Measurements from ENCODE around the gene PAPPA2. TPM values are rescaled to one million over a fixed set of nuclear protein-coding genes. Genes with fewer than 3 reads are reported as not detected.

PAPPA2 gene
- total and polyA plus RNA-seq, 2 of the 8 experiments (the other 6 are each of a cell fraction or from before 2014, with no cell fraction given): 0.08 to 0.88 TPM

GRCh38 chr1:176558561-176558960 is 95.6 kb downstream of the PAPPA2 start (continued):
- no peak for TF ChIP-seq CHD7 (IDR thresholded peaks at IDR 0.05; ENCODE audit: insufficient replicate concordance, low read length)
- no peak for TF ChIP-seq SIRT6 (IDR thresholded peaks at IDR 0.05; ENCODE audit: low read length)
- TF ChIP-seq TCF12 (IDR thresholded peaks at IDR 0.05; ENCODE audit: low read depth, low read length): no peak
- TF ChIP-seq CTBP2 (IDR thresholded peaks at IDR 0.05; ENCODE audit: borderline replicate concordance, insufficient read depth, insufficient read length, low read length): no peak
- no peak for TF ChIP-seq BCL11A (IDR thresholded peaks at IDR 0.05; ENCODE audit: low read depth in 2 of 2, low read length in 2 of 2)
- no peak for TF ChIP-seq CHD1 (IDR thresholded peaks at IDR 0.05; ENCODE audit: low read depth, low read length)
- TF ChIP-seq ASH2L (IDR thresholded peaks at IDR 0.05; ENCODE audit: low read length): no peak
- TF ChIP-seq SIX5 (IDR thresholded peaks at IDR 0.05; ENCODE audit: low read depth, low read length): no peak
- TF ChIP-seq GABPA (IDR thresholded peaks at IDR 0.05; ENCODE audit: borderline replicate concordance, insufficient read depth, low read length): no peak
